GM18867 (cell line): ENCODE results near the gene MSL1.

Experiments used
- ATAC-seq: cut with Tn5 transposase; IDR thresholded peaks from one replicate; pipeline ENCODE4 v1.9.1; 2021; ENCODE audit warnings: mild to moderate bottlenecking, moderate library complexity; ENCODE audit not compliant: unreplicated experiment

MSL1 gene

GRCh38 chr17:40090237-40091119 lies 31.3 kb upstream of the MSL1 start:
- ATAC-seq = no peak

- ATAC-seq = no peak
These were observed 29.9 kb upstream of the MSL1 start for GRCh38 chr17:40091691-40092397.

- ATAC-seq = no peak
These were observed 29.2 kb upstream of the MSL1 start for GRCh38 chr17:40092581-40092980.

GRCh38 chr17:40093005-40093579 lies 28.7 kb upstream of the MSL1 start:
- no peak for ATAC-seq

- no peak for ATAC-seq
These were observed 28.1 kb upstream of the MSL1 start for GRCh38 chr17:40093580-40094201.

GRCh38 chr17:40094874-40095273 lies 26.9 kb upstream of the MSL1 start:
- no peak for ATAC-seq

- ATAC-seq = no peak
These were observed 26.3 kb upstream of the MSL1 start for GRCh38 chr17:40095351-40095943.

GRCh38 chr17:40095944-40096791 lies 25.6 kb upstream of the MSL1 start:
- ATAC-seq = peak; percentile 54

GRCh38 chr17:40097087-40097486 lies 24.7 kb upstream of the MSL1 start:
- no peak for ATAC-seq

- ATAC-seq = no peak
These were observed 23.6 kb upstream of the MSL1 start for GRCh38 chr17:40097931-40098845.

- ATAC-seq = peak; percentile 73
These were observed 22.7 kb upstream of the MSL1 start for GRCh38 chr17:40098846-40099618.

- ATAC-seq = no peak
These were observed 22.0 kb upstream of the MSL1 start for GRCh38 chr17:40099619-40100418.

- no peak for ATAC-seq
These were observed 21.4 kb upstream of the MSL1 start, which contains the start of gene NR1D1 for GRCh38 chr17:40100419-40100668. Gene NR1D1, minus strand, starts transcription at chr17:40100589. Its CDS starts 495 bp downstream, at chr17:40100094.

GRCh38 chr17:40100669-40101366 lies 21.0 kb upstream of the MSL1 start:
- peak; percentile 24 for ATAC-seq

GRCh38 chr17:40101367-40102210 lies 20.2 kb upstream of the MSL1 start:
- ATAC-seq = no peak

GRCh38 chr17:40103071-40103661 lies 18.6 kb upstream of the MSL1 start:
- ATAC-seq = no peak
